WTC11 (cell line): Measurements from ENCODE around the gene ATRIP.

Experiments
- AFF4 ChIP-seq: sonication (generic); formaldehyde crosslinking; IDR thresholded peaks from 2 replicates; pipeline ENCODE4 v1.8.1; 2023; ENCODE audit warnings: mild to moderate bottlenecking, missing genetic modification reagents, borderline replicate concordance
- ATF2 ChIP-seq: sonication (generic); formaldehyde crosslinking; IDR thresholded peaks from 2 replicates; pipeline ENCODE4 v1.8.1; 2022; ENCODE audit warnings: low read depth, missing genetic modification reagents, borderline replicate concordance
- CREM ChIP-seq: sonication (generic); formaldehyde crosslinking; IDR thresholded peaks from 2 replicates; pipeline ENCODE4 v1.8.1; 2022; ENCODE audit warnings: mild to moderate bottlenecking, missing genetic modification reagents, moderate library complexity
- CTCF ChIP-seq: fragments of 200-600 bp; IDR thresholded peaks from 2 replicates; pipeline ENCODE4 v1.8.0; 2022; ENCODE audit warnings: antibody characterized with exemption
- GABPB1 ChIP-seq: sonication (generic); formaldehyde crosslinking; IDR thresholded peaks from 2 replicates; pipeline ENCODE4 v1.8.1; 2023; ENCODE audit warnings: mild to moderate bottlenecking, missing genetic modification reagents
- ZNF138 ChIP-seq: sonication (generic); formaldehyde crosslinking; conservative IDR thresholded peaks from 2 replicates; pipeline ENCODE4 v1.8.1; 2022; ENCODE audit warnings: mild to moderate bottlenecking, moderate library complexity, missing genetic modification reagents

- TF ChIP-seq AFF4 (CRISPR knock-in tag) (no peak), ZNF138 (no peak), CTCF (no peak), ATF2 (no peak), GABPB1 (CRISPR knock-in tag) (no peak), CREM (CRISPR knock-in tag) (no peak)
Measured at GRCh38 chr3:48464713-48465221, 18.2 kb downstream of the ATRIP start.
